ENCODE measurements around the gene ADARB2. TPM values are rescaled to one million over a fixed set of nuclear protein-coding genes. Genes with fewer than 3 reads are reported as not detected.

The ADARB2 gene
- total and polyA plus RNA-seq, 4 donors, result 0.22 to 1.3 (median 0.55) TPM

DNA sequence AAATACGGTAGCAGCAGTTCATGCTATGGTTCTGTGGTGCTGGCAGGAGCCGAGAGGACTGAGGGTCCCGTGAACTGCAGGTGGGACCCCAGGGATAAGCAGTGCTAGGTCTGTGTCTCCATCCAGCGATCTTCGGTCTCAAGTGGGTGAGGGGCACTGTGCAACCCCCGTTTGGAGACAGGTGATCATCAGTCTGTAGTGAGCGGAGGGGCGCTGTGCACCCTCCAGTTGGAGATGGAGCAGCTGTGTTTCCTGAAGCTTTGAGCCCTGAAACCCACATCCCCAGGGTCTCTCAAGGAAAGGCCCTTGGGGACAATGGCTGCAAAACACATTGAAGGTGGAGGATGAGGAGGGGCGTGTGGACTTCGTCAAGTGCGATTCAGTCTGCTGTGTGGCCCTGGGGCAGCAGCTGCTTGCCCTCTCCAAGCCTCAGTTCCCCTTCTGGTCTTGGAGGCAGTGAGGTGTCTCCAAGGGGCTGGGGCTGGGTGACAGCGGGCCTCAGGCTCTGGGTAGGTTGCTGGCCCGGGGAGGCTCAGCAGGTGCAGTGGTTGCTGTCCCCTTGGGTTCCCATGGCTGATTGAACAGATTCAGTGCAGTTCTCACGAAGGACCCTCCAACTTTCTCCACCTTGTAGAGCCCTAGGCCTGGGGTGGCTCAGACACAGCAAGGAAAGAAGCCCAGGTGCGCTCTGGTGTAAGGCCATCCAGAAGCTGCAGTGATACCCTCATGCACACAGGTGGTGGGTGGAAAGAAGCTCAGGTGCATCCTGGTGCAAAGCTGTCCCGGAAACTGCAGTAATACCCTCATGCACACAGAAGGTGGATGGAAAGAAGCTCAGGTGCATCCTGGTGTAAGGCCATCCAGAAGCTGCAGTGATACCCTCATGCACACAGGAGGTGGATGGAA, 160.6 kb downstream of the ADARB2 start:
- TF ChIP-seq, protein P1, sequence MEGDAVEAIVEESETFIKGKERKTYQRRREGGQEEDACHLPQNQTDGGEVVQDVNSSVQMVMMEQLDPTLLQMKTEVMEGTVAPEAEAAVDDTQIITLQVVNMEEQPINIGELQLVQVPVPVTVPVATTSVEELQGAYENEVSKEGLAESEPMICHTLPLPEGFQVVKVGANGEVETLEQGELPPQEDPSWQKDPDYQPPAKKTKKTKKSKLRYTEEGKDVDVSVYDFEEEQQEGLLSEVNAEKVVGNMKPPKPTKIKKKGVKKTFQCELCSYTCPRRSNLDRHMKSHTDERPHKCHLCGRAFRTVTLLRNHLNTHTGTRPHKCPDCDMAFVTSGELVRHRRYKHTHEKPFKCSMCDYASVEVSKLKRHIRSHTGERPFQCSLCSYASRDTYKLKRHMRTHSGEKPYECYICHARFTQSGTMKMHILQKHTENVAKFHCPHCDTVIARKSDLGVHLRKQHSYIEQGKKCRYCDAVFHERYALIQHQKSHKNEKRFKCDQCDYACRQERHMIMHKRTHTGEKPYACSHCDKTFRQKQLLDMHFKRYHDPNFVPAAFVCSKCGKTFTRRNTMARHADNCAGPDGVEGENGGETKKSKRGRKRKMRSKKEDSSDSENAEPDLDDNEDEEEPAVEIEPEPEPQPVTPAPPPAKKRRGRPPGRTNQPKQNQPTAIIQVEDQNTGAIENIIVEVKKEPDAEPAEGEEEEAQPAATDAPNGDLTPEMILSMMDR (IDR thresholded peaks at IDR 0.05; ENCODE audit: control extremely low read depth, extremely low read depth), result no peak
- H3K27me3 ChIP-seq (ENCODE audit: control insufficient read depth in 3 of 3, insufficient read depth in 3 of 3, low read length in 2 of 3), result peaks cover 0 to 24% (median 0%) of the 10 kb centered on the region in 3 donors
- peaks cover 0 to 3% (median 0%) of the 10 kb centered on the region in 5 donors for H3K4me1 ChIP-seq (ENCODE audit: control insufficient read depth in 5 of 5, insufficient read depth in 5 of 5, low read length in 5 of 5)
- no peak overlapping the region for H3K4me3 ChIP-seq
- H3K9ac ChIP-seq (ENCODE audit: insufficient read depth in 1 of 2, low read length in 2 of 2), result no peak overlapping the region
- no peak overlapping the region for H3K27ac ChIP-seq (ENCODE audit: low read depth in 1 of 2, low read length in 1 of 2)
- peaks cover 0 to 1% (median 0%) of the 10 kb centered on the region in 4 donors for H3K9me3 ChIP-seq (ENCODE audit: control insufficient read depth in 4 of 4, insufficient read depth in 3 of 4, low read length in 3 of 4)
- no peak for DNase-seq
- no peaks in the 10 kb centered on the region for H3K36me3 ChIP-seq (ENCODE audit: control insufficient read depth in 4 of 4, insufficient read depth in 4 of 4, low read length in 4 of 4)
- 86 to 88% methylated on average over 16 of the region's 16 CpGs for WGBS, 2 donors
- ATAC-seq (ENCODE audit: insufficient read depth, low FRiP score), result no peak

DNA sequence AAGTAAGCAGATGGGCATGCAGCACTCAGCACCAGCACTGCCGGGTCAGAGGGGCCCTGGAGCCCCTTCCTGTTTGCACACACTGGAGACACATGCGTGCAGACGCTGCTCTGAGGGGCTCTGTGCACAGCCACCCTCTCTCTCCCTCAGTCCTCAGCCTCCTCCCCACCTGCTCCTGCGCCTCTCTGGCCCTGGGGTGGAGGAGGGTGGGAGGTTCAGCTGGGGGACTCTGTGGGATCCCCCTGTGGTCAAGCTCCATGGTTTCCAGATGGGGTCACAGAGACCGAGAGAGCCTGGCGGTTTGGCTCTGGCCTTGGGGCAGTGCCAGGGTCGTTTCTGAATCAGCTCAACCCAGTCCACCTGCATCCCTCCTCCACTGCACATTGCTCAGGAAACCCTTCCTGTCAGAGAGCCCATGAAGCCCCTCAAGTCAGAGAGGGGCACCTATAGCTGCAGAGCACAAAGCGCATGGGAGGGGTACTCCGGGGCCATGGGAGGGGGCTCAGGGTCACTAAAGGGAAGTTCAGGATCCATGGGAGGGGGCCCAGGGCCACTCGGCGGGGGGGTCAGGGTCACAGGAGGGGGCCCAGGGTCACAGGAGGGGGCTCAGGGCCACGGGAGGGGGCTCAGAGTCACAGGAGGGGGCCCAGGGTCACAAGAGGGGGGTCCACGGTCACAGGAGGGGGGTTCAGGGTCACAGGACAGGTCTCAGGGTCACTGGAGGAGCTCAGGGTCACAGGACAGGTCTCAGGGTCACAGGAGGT, 161.7 kb downstream of the ADARB2 start:
- 51 to 66% methylated on average over 13 of the region's 13 CpGs for WGBS, 2 donors

DNA sequence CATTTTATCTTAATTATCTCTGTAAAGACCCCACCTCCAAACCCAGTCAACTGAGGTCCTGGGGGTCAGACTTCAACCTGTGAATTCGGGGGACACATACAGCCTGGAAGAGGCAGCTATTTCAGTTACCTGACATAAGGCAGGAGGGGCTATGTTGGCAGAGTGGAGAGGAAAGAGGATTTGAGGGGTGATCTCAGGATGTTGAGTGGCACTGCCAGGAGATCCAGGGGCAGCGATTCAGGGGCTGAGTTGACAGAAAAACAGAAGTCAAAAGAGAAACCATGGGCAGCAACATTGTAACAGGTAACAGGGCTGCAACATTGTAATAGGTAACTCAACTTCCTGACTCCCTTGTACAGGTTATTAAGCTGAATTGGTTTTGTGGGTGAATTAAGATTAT, 162.6 kb downstream of the ADARB2 start:
- Histone ChIP-seq H3K27ac (ENCODE audit: low read depth in 1 of 2, low read length in 1 of 2) (no peak overlapping the region), H3K27me3 (ENCODE audit: control insufficient read depth in 3 of 3, insufficient read depth in 3 of 3, low read length in 2 of 3) (peaks cover 0 to 21% (median 0%) of the 10 kb centered on the region in 3 donors), H3K4me1 (ENCODE audit: control insufficient read depth in 5 of 5, insufficient read depth in 5 of 5, low read length in 5 of 5) (no peaks in the 10 kb centered on the region), H3K9ac (ENCODE audit: insufficient read depth in 1 of 2, low read length in 2 of 2) (no peak overlapping the region), H3K4me3 (no peak overlapping the region), H3K36me3 (ENCODE audit: control insufficient read depth in 4 of 4, insufficient read depth in 4 of 4, low read length in 4 of 4) (no peaks in the 10 kb centered on the region), H3K9me3 (ENCODE audit: control insufficient read depth in 4 of 4, insufficient read depth in 3 of 4, low read length in 3 of 4) (peaks cover 0 to 4% (median 0%) of the 10 kb centered on the region in 4 donors)
- TF ChIP-seq, protein P1 (IDR thresholded peaks at IDR 0.05; ENCODE audit: control extremely low read depth, extremely low read depth), result no peak
- ATAC-seq (ENCODE audit: insufficient read depth, low FRiP score), result no peak
- 81 to 84% methylated on average over 2 of the region's 2 CpGs for WGBS, 2 donors
- DNase-seq, result no peak

More for the DNA sequence above, 161.7 kb downstream of the ADARB2 start:
- H3K4me1 ChIP-seq (ENCODE audit: control insufficient read depth in 5 of 5, insufficient read depth in 5 of 5, low read length in 5 of 5), result no peaks in the 10 kb centered on the region
- no peak overlapping the region for H3K4me3 ChIP-seq
- H3K36me3 ChIP-seq (ENCODE audit: control insufficient read depth in 4 of 4, insufficient read depth in 4 of 4, low read length in 4 of 4), result no peaks in the 10 kb centered on the region
- no peak for ATAC-seq (ENCODE audit: insufficient read depth, low FRiP score)
- peaks cover 0 to 22% (median 0%) of the 10 kb centered on the region in 3 donors for H3K27me3 ChIP-seq (ENCODE audit: control insufficient read depth in 3 of 3, insufficient read depth in 3 of 3, low read length in 2 of 3)
- no peak for DNase-seq
- peaks cover 0 to 4% (median 0%) of the 10 kb centered on the region in 4 donors for H3K9me3 ChIP-seq (ENCODE audit: control insufficient read depth in 4 of 4, insufficient read depth in 3 of 4, low read length in 3 of 4)
- TF ChIP-seq, protein P1 (IDR thresholded peaks at IDR 0.05; ENCODE audit: control extremely low read depth, extremely low read depth), result no peak
- H3K9ac ChIP-seq (ENCODE audit: insufficient read depth in 1 of 2, low read length in 2 of 2), result no peak overlapping the region
- no peak overlapping the region for H3K27ac ChIP-seq (ENCODE audit: low read depth in 1 of 2, low read length in 1 of 2)
